ENCODE data around the gene VPS13D.

VPS13D gene

GRCh38 chr1:12477936-12478611 lies 248.2 kb downstream of the VPS13D start:
- peaks cover 13% of the 10 kb centered on the region for H3K4me1 ChIP-seq (ENCODE audit: control insufficient read depth, insufficient read depth, low read length)
- H3K27ac ChIP-seq (ENCODE audit: insufficient read depth, low read depth, low read length, poor library complexity, severe bottlenecking) = no peak overlapping the region
- no peaks in the 10 kb centered on the region for H3K27me3 ChIP-seq (ENCODE audit: control insufficient read depth, insufficient read depth, low read length, poor library complexity, severe bottlenecking)
- 74 to 79% methylated on average over 19 of the region's 19 CpGs for WGBS, 2 experiments
- H3K4me3 ChIP-seq (ENCODE audit: insufficient read depth, low read depth, low read length) = no peak overlapping the region
- no peaks in the 10 kb centered on the region for H3K36me3 ChIP-seq (ENCODE audit: control insufficient read depth, insufficient read depth, low read length)
- no peaks in the 10 kb centered on the region for H3K9me3 ChIP-seq (ENCODE audit: control insufficient read depth, low read length)

GRCh38 chr1:12478612-12478985 lies 248.8 kb downstream of the VPS13D start:
- Histone ChIP-seq H3K27me3 (ENCODE audit: control insufficient read depth, insufficient read depth, low read length, poor library complexity, severe bottlenecking) (no peaks in the 10 kb centered on the region), H3K36me3 (ENCODE audit: control insufficient read depth, insufficient read depth, low read length) (no peaks in the 10 kb centered on the region), H3K4me3 (ENCODE audit: insufficient read depth, low read depth, low read length) (no peak overlapping the region), H3K27ac (ENCODE audit: insufficient read depth, low read depth, low read length, poor library complexity, severe bottlenecking) (no peak overlapping the region), H3K4me1 (ENCODE audit: control insufficient read depth, insufficient read depth, low read length) (peaks cover 13% of the 10 kb centered on the region), H3K9me3 (ENCODE audit: control insufficient read depth, low read length) (no peaks in the 10 kb centered on the region)
- WGBS, 2 experiments = 84% methylated on average over 11 of the region's 11 CpGs

- WGBS, 2 experiments = 95% methylated on average over 6 of the region's 6 CpGs
- Histone ChIP-seq H3K4me1 (ENCODE audit: control insufficient read depth, insufficient read depth, low read length) (peaks cover 13% of the 10 kb centered on the region), H3K36me3 (ENCODE audit: control insufficient read depth, insufficient read depth, low read length) (no peaks in the 10 kb centered on the region), H3K4me3 (ENCODE audit: insufficient read depth, low read depth, low read length) (no peak overlapping the region), H3K27me3 (ENCODE audit: control insufficient read depth, insufficient read depth, low read length, poor library complexity, severe bottlenecking) (no peaks in the 10 kb centered on the region), H3K27ac (ENCODE audit: insufficient read depth, low read depth, low read length, poor library complexity, severe bottlenecking) (no peak overlapping the region), H3K9me3 (ENCODE audit: control insufficient read depth, low read length) (no peaks in the 10 kb centered on the region)
These were observed 249.5 kb downstream of the VPS13D start for GRCh38 chr1:12479311-12479710.

- Histone ChIP-seq H3K36me3 (ENCODE audit: control insufficient read depth, insufficient read depth, low read length) (no peaks in the 10 kb centered on the region), H3K27ac (ENCODE audit: insufficient read depth, low read depth, low read length, poor library complexity, severe bottlenecking) (no peak overlapping the region), H3K9me3 (ENCODE audit: control insufficient read depth, low read length) (no peaks in the 10 kb centered on the region), H3K4me3 (ENCODE audit: insufficient read depth, low read depth, low read length) (no peak overlapping the region), H3K4me1 (ENCODE audit: control insufficient read depth, insufficient read depth, low read length) (peaks cover 13% of the 10 kb centered on the region), H3K27me3 (ENCODE audit: control insufficient read depth, insufficient read depth, low read length, poor library complexity, severe bottlenecking) (no peaks in the 10 kb centered on the region)
- 96 to 97% methylated on average over 3 of the region's 3 CpGs for WGBS, 2 experiments
These were observed 250.2 kb downstream of the VPS13D start for GRCh38 chr1:12480041-12480440.

GRCh38 chr1:12480748-12481362 lies 251.0 kb downstream of the VPS13D start:
- Histone ChIP-seq H3K36me3 (ENCODE audit: control insufficient read depth, insufficient read depth, low read length) (no peaks in the 10 kb centered on the region), H3K4me1 (ENCODE audit: control insufficient read depth, insufficient read depth, low read length) (peaks cover 13% of the 10 kb centered on the region), H3K9me3 (ENCODE audit: control insufficient read depth, low read length) (no peaks in the 10 kb centered on the region), H3K27ac (ENCODE audit: insufficient read depth, low read depth, low read length, poor library complexity, severe bottlenecking) (no peak overlapping the region), H3K4me3 (ENCODE audit: insufficient read depth, low read depth, low read length) (no peak overlapping the region), H3K27me3 (ENCODE audit: control insufficient read depth, insufficient read depth, low read length, poor library complexity, severe bottlenecking) (no peaks in the 10 kb centered on the region)
- 88 to 90% methylated on average over 5 of the region's 5 CpGs for WGBS, 2 experiments

- Histone ChIP-seq H3K4me1 (ENCODE audit: control insufficient read depth, insufficient read depth, low read length) (peaks cover 13% of the 10 kb centered on the region), H3K27me3 (ENCODE audit: control insufficient read depth, insufficient read depth, low read length, poor library complexity, severe bottlenecking) (no peaks in the 10 kb centered on the region)
- WGBS, 2 experiments = 87 to 90% methylated on average over 6 of the region's 6 CpGs
These were observed 252.1 kb downstream of the VPS13D start for GRCh38 chr1:12481928-12482327.

GRCh38 chr1:12482988-12483387 lies 253.2 kb downstream of the VPS13D start:
- H3K9me3 ChIP-seq (ENCODE audit: control insufficient read depth, low read length) = no peaks in the 10 kb centered on the region
- 96 to 98% methylated on average over 3 of the region's 3 CpGs for WGBS, 2 experiments
- H3K27me3 ChIP-seq (ENCODE audit: control insufficient read depth, insufficient read depth, low read length, poor library complexity, severe bottlenecking) = no peaks in the 10 kb centered on the region
- H3K36me3 ChIP-seq (ENCODE audit: control insufficient read depth, insufficient read depth, low read length) = no peaks in the 10 kb centered on the region
- H3K4me1 ChIP-seq (ENCODE audit: control insufficient read depth, insufficient read depth, low read length) = peaks cover 5% of the 10 kb centered on the region
- H3K4me3 ChIP-seq (ENCODE audit: insufficient read depth, low read depth, low read length) = no peak overlapping the region
- H3K27ac ChIP-seq (ENCODE audit: insufficient read depth, low read depth, low read length, poor library complexity, severe bottlenecking) = no peak overlapping the region

More at GRCh38 chr1:12481928-12482327, 252.1 kb downstream of the VPS13D start:
- no peaks in the 10 kb centered on the region for H3K9me3 ChIP-seq (ENCODE audit: control insufficient read depth, low read length)
- H3K27ac ChIP-seq (ENCODE audit: insufficient read depth, low read depth, low read length, poor library complexity, severe bottlenecking) = no peak overlapping the region
- no peaks in the 10 kb centered on the region for H3K36me3 ChIP-seq (ENCODE audit: control insufficient read depth, insufficient read depth, low read length)
- no peak overlapping the region for H3K4me3 ChIP-seq (ENCODE audit: insufficient read depth, low read depth, low read length)

GRCh38 chr1:12485231-12486058 lies 255.6 kb downstream of the VPS13D start:
- H3K36me3 ChIP-seq (ENCODE audit: control insufficient read depth, insufficient read depth, low read length) = peaks cover 5% of the 10 kb centered on the region
- H3K4me1 ChIP-seq (ENCODE audit: control insufficient read depth, insufficient read depth, low read length) = no peaks in the 10 kb centered on the region
- 95% methylated on average over 12 of the region's 12 CpGs for WGBS, 2 experiments
- no peak overlapping the region for H3K27ac ChIP-seq (ENCODE audit: insufficient read depth, low read depth, low read length, poor library complexity, severe bottlenecking)
- H3K4me3 ChIP-seq (ENCODE audit: insufficient read depth, low read depth, low read length) = no peak overlapping the region
- H3K27me3 ChIP-seq (ENCODE audit: control insufficient read depth, insufficient read depth, low read length, poor library complexity, severe bottlenecking) = no peaks in the 10 kb centered on the region
- no peaks in the 10 kb centered on the region for H3K9me3 ChIP-seq (ENCODE audit: control insufficient read depth, low read length)

GRCh38 chr1:12486059-12486341 lies 256.2 kb downstream of the VPS13D start:
- H3K4me1 ChIP-seq (ENCODE audit: control insufficient read depth, insufficient read depth, low read length) = no peaks in the 10 kb centered on the region
- no peaks in the 10 kb centered on the region for H3K9me3 ChIP-seq (ENCODE audit: control insufficient read depth, low read length)
- H3K27ac ChIP-seq (ENCODE audit: insufficient read depth, low read depth, low read length, poor library complexity, severe bottlenecking) = no peak overlapping the region
- H3K4me3 ChIP-seq (ENCODE audit: insufficient read depth, low read depth, low read length) = no peak overlapping the region
- H3K36me3 ChIP-seq (ENCODE audit: control insufficient read depth, insufficient read depth, low read length) = peaks cover 10% of the 10 kb centered on the region
- H3K27me3 ChIP-seq (ENCODE audit: control insufficient read depth, insufficient read depth, low read length, poor library complexity, severe bottlenecking) = no peaks in the 10 kb centered on the region
- 90 to 93% methylated on average over 2 of the region's 2 CpGs for WGBS, 2 experiments

- Histone ChIP-seq H3K27ac (ENCODE audit: insufficient read depth, low read depth, low read length, poor library complexity, severe bottlenecking) (no peak overlapping the region), H3K4me3 (ENCODE audit: insufficient read depth, low read depth, low read length) (no peak overlapping the region), H3K27me3 (ENCODE audit: control insufficient read depth, insufficient read depth, low read length, poor library complexity, severe bottlenecking) (no peaks in the 10 kb centered on the region), H3K9me3 (ENCODE audit: control insufficient read depth, low read length) (no peaks in the 10 kb centered on the region), H3K4me1 (ENCODE audit: control insufficient read depth, insufficient read depth, low read length) (no peaks in the 10 kb centered on the region), H3K36me3 (ENCODE audit: control insufficient read depth, insufficient read depth, low read length) (peaks cover 12% of the 10 kb centered on the region)
- 86 to 88% methylated on average over 18 of the region's 18 CpGs for WGBS, 2 experiments
These were observed 256.7 kb downstream of the VPS13D start for GRCh38 chr1:12486401-12487005.
